ENCODE measurements around the gene SOS1.

SOS1 gene

GRCh38 chr2:39024833-39025232 lies 96.0 kb downstream of the SOS1 start:
- no peak for DNase-seq (ENCODE audit: low spot score)

- no peak for DNase-seq (ENCODE audit: low spot score)
Measured at GRCh38 chr2:39023649-39024048, 97.2 kb downstream of the SOS1 start.

GRCh38 chr2:39022642-39023235 lies 98.1 kb downstream of the SOS1 start:
- DNase-seq (ENCODE audit: low spot score), result no peak

- DNase-seq (ENCODE audit: low spot score), result no peak
Measured at GRCh38 chr2:39020383-39020782, 100.5 kb downstream of the SOS1 start.

- DNase-seq (ENCODE audit: low spot score), result no peak
Measured at GRCh38 chr2:39018638-39019037, 102.2 kb downstream of the SOS1 start.

GRCh38 chr2:39017334-39017733 lies 103.5 kb downstream of the SOS1 start:
- DNase-seq (ENCODE audit: low spot score), result no peak

- DNase-seq (ENCODE audit: low spot score), result no peak
Measured at GRCh38 chr2:39015424-39015823, 105.4 kb downstream of the SOS1 start.

- DNase-seq (ENCODE audit: low spot score), result no peak
Measured at GRCh38 chr2:39013871-39014270, 107.0 kb downstream of the SOS1 start.

- DNase-seq (ENCODE audit: low spot score), result no peak
Measured at GRCh38 chr2:39008665-39009064, 112.2 kb downstream of the SOS1 start.

GRCh38 chr2:39007875-39008504 lies 112.9 kb downstream of the SOS1 start:
- no peak for DNase-seq (ENCODE audit: low spot score)

GRCh38 chr2:39000552-39000951 lies 120.3 kb downstream of the SOS1 start:
- DNase-seq (ENCODE audit: low spot score), result no peak

- peak; percentile 73 for DNase-seq (ENCODE audit: low spot score)
Measured at GRCh38 chr2:38997781-38998180, 123.1 kb downstream of the SOS1 start.

GRCh38 chr2:38991899-38992298 lies 129.0 kb downstream of the SOS1 start:
- DNase-seq (ENCODE audit: low spot score), result no peak

GRCh38 chr2:38988716-38989115 lies 132.1 kb downstream of the SOS1 start:
- no peak for DNase-seq (ENCODE audit: low spot score)

- DNase-seq (ENCODE audit: low spot score), result no peak
Measured at GRCh38 chr2:38982498-38982897, 138.4 kb downstream of the SOS1 start.

- DNase-seq (ENCODE audit: low spot score), result no peak
Measured at GRCh38 chr2:38981670-38982357, 139.0 kb downstream of the SOS1 start.

- no peak for DNase-seq (ENCODE audit: low spot score)
Measured at GRCh38 chr2:38981003-38981669, 139.7 kb downstream of the SOS1 start.

- no peak for DNase-seq (ENCODE audit: low spot score)
Measured at GRCh38 chr2:38978908-38979307, 141.9 kb downstream of the SOS1 start.

- DNase-seq (ENCODE audit: low spot score), result no peak
Measured at GRCh38 chr2:38978296-38978903, 142.5 kb downstream of the SOS1 start.

- no peak for DNase-seq (ENCODE audit: low spot score)
Measured at GRCh38 chr2:38977047-38977446, 143.8 kb downstream of the SOS1 start.

GRCh38 chr2:38975042-38975441 lies 145.8 kb downstream of the SOS1 start:
- no peak for DNase-seq (ENCODE audit: low spot score)

GRCh38 chr2:38973266-38973665 lies 147.6 kb downstream of the SOS1 start:
- DNase-seq (ENCODE audit: low spot score), result no peak

GRCh38 chr2:38971377-38971776 lies 149.5 kb downstream of the SOS1 start:
- DNase-seq (ENCODE audit: low spot score), result no peak

Data from GM03348 (cell line).